GM18507 (cell line): ENCODE data around the gene MCC.

Experiments used
- DNase-seq: peaks from one replicate; pipeline ENCODE4 v3.0.0; 2011; ENCODE audit warnings: low read depth; ENCODE audit not compliant: insufficient read length; ENCODE audit errors: extremely low spot score
- FAIRE-seq: peaks from 2 replicates; lab custom pipeline; 2011; peaks lifted over from hg19 to GRCh38; lab: Jason Lieb, UNC

Gene MCC

DNA sequence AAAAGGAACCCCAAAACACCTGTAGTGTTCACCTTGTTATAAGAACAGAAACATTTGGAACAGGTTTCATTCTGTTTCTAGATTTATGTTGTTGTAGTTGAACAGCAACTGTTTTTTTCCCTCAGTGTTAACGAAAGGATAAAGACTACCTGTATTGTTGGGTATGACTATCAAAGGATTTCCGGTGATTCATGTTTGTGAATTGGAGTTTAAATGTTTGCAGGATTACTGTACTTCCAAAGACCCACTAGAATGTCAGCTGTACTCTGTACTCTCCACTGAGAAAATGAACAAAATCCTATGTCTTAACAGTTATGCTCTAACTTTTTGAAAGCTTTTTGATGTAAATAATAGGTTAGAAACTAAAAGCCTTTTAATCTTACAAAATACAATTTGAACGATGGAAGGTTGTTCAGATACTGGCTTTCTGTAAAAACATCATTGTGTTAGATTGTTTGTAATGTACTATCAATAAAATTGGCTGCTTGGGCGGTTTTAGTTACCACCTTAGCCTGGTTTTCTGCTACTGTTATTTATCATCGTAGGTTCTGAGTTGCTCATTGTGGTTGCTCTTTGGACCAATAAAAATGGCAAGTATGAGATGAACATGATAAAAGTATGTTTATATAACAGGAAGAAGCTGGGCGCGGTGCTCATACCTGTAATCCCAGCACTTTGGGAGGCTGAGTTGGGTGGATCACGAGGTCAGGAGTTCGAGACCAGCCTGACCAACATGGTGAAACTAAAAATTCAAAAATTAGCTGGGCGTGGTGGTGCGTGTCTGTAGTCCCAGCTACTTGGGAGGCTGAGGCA lies 467.6 kb downstream of the MCC start:
- FAIRE-seq: no peak
- no peak for DNase-seq

GRCh38 chr5:113017881-113018635 lies 470.2 kb downstream of the MCC start:
- no peak for DNase-seq
- FAIRE-seq: no peak

DNA sequence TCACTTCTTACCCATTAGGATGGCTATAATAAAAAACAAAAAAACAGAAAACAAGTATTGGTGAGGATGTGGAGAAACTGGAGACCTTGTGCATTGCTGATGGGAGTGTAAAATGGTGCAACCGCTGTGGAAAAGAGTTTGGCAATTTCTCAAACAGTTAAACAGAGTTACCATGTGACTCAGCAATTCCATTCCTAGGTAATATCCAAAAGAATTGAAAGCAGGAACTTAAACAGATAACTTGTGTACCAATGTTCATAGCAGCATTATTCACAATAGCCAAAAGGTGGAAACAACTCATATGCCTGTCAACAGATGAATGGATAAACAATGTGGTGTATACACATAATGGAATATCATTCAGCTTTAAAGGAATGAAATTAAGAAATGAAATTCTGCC lies 482.8 kb downstream of the MCC start:
- DNase-seq (no peak), FAIRE-seq (no peak)

DNA sequence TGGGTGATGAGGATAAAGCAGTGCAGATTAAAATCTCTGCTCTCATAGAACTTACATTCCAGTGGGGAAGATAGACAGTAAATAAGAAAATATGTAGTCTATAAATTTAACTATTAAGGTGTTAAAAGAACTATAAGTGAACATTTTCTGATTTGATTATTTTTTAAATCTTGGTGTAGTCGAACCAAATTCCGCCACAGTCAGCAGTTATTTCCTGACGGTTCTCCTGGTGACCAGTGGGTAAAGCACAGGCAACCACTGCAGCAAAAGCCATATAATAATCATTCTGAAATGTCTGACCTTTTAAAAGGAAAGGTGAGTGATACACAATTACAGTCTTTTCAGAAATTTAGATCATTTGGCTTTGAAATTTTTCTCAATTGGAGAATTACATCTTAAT lies 484.5 kb downstream of the MCC start:
- DNase-seq (no peak), FAIRE-seq (no peak)

DNA sequence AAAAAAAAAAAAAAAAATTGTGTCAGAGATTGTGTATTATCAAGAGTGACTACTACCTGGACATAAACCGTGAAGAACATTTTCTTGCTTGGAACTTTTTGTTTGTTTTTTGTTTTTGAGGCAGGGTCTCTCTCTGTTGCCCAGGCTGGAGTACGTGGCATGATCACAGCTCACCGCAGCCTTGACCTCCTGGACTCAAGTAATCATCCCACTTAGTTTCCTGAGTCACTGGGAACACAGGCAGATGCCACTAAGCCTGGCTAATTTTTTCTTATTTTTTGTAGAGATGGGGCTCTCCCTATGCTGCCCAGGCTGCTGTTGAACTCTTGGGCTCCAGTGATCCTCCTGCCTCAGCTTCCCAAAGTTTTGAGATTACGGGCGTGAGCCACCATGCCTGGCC lies 485.8 kb downstream of the MCC start:
- DNase-seq (no peak), FAIRE-seq (no peak)

DNA sequence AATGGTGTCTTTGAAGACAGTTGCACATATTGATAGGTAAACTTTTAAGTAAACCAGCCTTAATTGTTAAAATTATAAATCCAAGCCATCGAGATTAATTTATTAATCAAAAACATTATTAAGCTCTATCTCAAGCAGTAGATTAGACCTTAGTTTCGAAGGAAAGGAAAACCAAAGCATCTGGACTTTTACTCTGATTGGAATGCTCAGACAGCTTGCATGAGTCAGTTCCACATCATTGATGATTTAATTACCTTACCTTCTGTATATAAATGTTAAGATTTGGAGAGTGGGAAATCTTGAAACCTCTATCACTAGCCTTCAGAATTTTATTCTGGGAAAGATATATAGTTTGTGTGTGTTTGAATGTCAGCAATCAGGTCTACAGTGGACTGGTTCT lies 487.8 kb downstream of the MCC start:
- FAIRE-seq (no peak), DNase-seq (no peak)

- no peak for DNase-seq
- no peak for FAIRE-seq
Observed at GRCh38 chr5:112998296-112998695, 490.0 kb downstream of the MCC start.

- FAIRE-seq: no peak
- DNase-seq: no peak
Observed at GRCh38 chr5:112996830-112997374, 491.4 kb downstream of the MCC start.

GRCh38 chr5:112995764-112996618 lies 492.3 kb downstream of the MCC start:
- peak; percentile 91 for FAIRE-seq
- peak; percentile 29 for DNase-seq

GRCh38 chr5:112986224-112986623 lies 502.0 kb downstream of the MCC start:
- DNase-seq (no peak), FAIRE-seq (no peak)

DNA sequence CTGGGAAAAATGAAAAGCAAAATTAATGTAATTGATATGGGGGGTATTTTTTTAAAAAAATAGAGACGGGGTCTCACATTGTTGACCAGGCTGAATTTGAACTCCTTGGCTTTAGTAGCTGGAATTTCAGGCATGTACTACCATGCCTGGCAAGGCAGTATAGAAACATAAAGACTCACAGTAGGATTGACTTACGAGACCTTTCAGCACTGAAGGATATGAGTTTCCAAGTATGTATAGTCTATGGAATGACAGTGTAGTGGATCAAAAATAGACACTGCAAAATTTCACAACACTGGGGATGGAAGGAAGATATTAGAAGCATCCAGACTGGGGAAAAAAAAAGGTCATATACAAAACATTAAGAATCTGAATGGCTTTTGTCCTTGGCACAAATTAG lies 504.9 kb downstream of the MCC start:
- DNase-seq (no peak), FAIRE-seq (no peak)

DNA sequence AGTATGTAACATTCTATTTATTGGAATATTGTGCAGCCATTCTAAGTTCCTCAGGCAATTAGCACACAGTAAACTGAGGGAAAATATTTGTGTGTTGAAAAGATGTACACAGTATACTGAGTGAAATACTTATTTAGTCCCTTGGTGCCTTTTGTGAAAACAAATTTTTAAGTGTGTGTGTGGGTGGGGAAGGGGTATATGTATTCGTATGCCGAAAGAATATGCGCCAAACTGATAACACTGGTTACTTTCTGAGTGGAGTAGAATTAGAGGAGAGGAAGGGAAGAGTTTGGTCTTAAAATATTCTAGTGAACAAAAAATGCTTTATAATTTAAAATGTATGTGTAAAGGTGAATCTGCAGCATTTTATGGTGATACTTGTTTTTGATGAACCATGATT lies 508.5 kb downstream of the MCC start:
- DNase-seq (no peak), FAIRE-seq (no peak)

GRCh38 chr5:112978836-112979235 lies 509.4 kb downstream of the MCC start:
- no peak for DNase-seq
- FAIRE-seq: peak; percentile 44

DNA sequence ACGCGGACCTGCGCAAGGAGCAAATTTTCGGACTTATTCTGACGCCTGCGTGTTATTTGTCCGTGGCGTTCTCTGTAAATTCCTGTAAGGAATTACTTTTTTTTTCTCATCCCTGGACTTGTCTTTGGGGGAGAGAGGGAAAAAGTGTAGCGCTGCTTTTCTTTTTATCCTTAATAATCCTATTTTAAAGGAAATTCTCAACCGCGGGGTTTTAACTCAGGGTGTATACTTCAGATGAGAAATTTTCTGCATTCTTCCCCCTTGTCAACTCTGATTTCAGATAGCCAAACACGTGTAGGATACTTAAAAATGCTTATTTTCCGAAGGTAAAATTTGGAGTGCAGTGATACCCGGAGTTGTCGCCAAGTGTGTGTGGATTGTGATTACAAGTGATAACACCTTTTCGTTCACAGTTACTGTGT lies 510.8 kb downstream of the MCC start:
- DNase-seq (no peak), FAIRE-seq (peak; percentile 41)

DNA sequence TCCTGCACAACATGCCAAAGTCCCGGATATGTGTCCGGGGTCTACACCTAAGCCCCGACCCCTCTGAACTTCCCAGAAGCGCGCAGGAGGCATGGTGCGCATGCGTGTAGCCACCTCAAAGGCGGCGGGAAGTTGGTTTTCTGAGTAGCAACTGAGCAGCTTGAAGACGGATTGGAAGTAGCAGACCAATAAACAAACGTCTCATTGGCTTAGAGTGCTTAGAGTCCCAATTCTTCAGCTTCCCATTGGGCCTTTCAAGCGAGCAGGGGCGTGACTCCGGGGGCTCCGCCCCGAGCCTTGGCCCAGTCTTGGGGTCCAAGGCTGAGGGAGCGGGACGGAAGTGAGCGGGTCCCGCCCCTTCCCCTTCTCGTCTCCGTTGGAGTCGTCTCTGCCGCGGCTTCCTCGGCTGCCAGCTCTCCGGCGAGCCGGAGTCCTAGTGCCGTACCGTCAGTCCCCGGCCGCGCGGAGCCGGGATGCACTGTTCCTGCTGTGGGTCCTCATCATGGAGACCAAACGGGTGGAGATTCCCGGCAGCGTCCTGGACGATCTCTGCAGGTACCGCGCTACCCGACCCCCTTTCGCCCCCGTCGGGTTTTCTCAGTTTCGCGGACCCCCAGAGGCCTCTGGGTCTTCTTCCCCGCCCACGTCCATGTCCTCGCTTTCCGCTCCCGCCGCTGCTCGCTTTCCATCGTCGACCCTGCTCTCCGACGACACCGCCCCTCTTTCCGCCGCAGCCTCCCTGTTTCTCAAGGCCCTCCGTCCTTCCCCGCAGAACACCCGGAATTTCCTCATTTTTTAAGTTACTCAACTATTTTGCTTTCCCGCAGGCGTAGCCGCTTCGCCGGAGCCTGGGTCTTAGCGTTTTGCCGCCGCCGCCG lies 511.6 kb downstream of the MCC start, which contains the start of gene DCP2:
DCP2 (plus strand) TSS at position 367 of the 878 bp plus-strand sequence; CDS start at position 503, 136 bp downstream.
- FAIRE-seq (peak; percentile 100), DNase-seq (peak; percentile 90)

DNA sequence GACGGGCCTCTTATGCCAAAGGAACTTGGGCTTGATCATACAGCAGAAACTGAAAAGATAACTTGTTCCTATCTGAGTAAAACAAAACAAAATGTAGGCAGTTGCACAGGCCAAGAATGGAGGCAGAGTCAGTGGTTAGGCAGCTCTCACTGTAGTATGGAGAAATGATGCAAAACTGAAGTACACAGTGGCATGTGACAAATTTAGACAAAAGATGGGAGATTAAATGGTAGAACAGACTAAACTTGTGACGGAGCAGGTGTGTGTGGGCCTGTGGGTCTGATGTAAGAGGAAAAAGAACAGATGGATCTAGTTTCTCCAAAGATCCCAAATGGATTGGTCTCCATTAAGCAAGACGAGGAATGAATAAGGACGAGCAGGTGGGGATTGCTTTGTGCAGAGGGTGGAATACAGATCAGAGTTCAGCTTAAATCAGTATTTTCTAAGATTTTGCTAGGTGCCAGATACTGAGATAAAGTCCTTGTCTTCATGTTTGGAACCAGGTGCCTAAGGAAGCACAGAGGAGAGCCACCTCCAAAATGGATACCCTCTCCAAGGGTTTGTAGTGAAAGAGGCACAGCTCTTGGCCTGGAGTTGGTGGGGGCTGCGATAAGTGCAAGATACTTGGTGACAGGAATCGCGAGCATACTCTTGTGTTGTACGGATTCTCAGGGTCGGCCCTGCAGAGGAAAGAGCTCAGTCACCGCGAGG lies 512.4 kb downstream of the MCC start:
- FAIRE-seq: no peak
- no peak for DNase-seq

DNA sequence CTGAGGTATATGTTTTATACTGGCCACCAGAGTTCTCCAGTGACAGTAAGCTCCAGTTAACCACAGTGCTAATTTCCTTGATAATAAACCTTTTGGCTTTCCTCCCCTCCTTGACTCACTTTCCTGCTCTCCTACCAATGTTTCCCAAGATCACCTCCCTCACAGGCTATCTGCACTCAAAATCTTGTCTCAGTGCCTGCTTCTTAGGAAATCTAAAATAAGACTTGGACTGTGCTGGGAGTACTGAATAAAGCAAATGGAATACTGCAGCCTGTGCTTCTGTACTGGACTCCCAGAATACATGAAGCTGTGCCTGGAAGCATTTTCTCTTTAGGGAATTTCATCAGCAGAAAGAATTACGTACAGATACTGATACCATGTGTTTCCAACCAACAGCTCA lies 513.4 kb downstream of the MCC start:
- FAIRE-seq: no peak
- DNase-seq: no peak

DNA sequence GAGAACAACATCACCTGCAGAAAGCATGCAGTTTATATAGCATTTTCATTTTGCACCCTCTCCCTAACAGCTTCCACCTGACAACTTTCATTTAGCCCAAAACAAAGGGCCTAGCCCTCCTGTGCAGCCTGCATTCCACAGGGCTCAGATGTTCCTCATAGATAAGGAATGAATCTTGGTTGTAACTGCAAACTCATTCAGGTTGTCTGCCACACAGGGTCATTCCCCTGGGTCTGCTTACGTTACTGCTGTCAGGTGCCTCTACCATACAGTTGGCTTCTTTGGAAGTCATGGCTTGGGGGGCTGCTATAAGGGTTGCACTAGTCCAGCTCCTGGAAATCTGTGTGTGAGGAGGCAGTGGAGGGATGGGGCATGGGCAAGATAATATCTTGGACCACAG lies 514.3 kb downstream of the MCC start:
- no peak for FAIRE-seq

More for the DNA sequence above, 514.3 kb downstream of the MCC start:
- DNase-seq: no peak
